HL-60 (cell line): Measurements from ENCODE around the gene COTL1.

ENCODE experiments used
- CTCF ChIP-seq: IDR thresholded peaks from one replicate; pipeline ENCODE4 v1.5.1; 2011; ENCODE audit warnings: low read length, control low read depth, inconsistent platforms; ENCODE audit not compliant: insufficient read depth
- GABPA ChIP-seq: IDR thresholded peaks from 2 replicates; pipeline ENCODE4 v1.6.1; 2012; ENCODE audit warnings: low read depth
- POLR2AphosphoS5 ChIP-seq: IDR thresholded peaks from 2 replicates; pipeline ENCODE4 v1.6.1; 2012; ENCODE audit warnings: low read depth
- REST ChIP-seq: IDR thresholded peaks from 2 replicates; pipeline ENCODE4 v1.6.1; 2012; ENCODE audit warnings: low read depth; ENCODE audit not compliant: insufficient replicate concordance
- SPI1 ChIP-seq: IDR thresholded peaks from 2 replicates; pipeline ENCODE4 v1.6.1; 2012; ENCODE audit warnings: low read depth, mild to moderate bottlenecking, borderline replicate concordance

- no peak for TF ChIP-seq CTCF
- no peak for TF ChIP-seq POLR2AphosphoS5
- no peak for TF ChIP-seq REST
- TF ChIP-seq SPI1: no peak
- TF ChIP-seq GABPA: no peak
Measured at GRCh38 chr16:84629580-84629979, 11.7 kb upstream of the COTL1 start.
